ENCODE measurements around the gene GSE1. TPM values are rescaled to one million over a fixed set of nuclear protein-coding genes. Genes with fewer than 3 reads are reported as not detected.

The GSE1 gene
- total RNA-seq, 6 donors from 2014 or later, result 80.2 to 332 (median 90.8) TPM

- no peak for ATAC-seq (ENCODE audit: low FRiP score in 2 of 2)
- peaks cover 0 to 11% (median 6%) of the 10 kb centered on the region in 4 donors for H3K4me1 ChIP-seq
Measured at GRCh38 chr16:85715169-85716021, 102.3 kb downstream of the GSE1 start.

GRCh38 chr16:85716022-85716679 lies 103.0 kb downstream of the GSE1 start:
- H3K4me3 ChIP-seq, result no peak overlapping the region
- DNase-seq (no peak), ATAC-seq (ENCODE audit: low FRiP score in 2 of 2) (no peak)
- H3K9me3 ChIP-seq, result peaks cover 0 to 8% (median 2%) of the 10 kb centered on the region in 4 donors
- no peak overlapping the region for H3K27ac ChIP-seq
- no peaks in the 10 kb centered on the region for H3K36me3 ChIP-seq
- 32 to 38% methylated on average over 9 of the region's 9 CpGs for WGBS, 2 donors
- H3K27me3 ChIP-seq, result no peaks in the 10 kb centered on the region
- TF ChIP-seq POLR2A (IDR thresholded peaks at IDR 0.05), result no peak
- no peak for TF ChIP-seq POLR2AphosphoS5 (IDR thresholded peaks at IDR 0.05)
- TF ChIP-seq CTCF (IDR thresholded peaks at IDR 0.05), result no peak
- TF ChIP-seq EP300 (IDR thresholded peaks at IDR 0.05), result no peak
- H3K4me1 ChIP-seq, result peaks cover 0 to 11% (median 6%) of the 10 kb centered on the region in 4 donors

More at GRCh38 chr16:85715169-85716021, 102.3 kb downstream of the GSE1 start:
- 54 to 55% methylated on average over 16 to 22 of the region's 22 CpGs for WGBS, 2 donors
- DNase-seq, result no peak
- Histone ChIP-seq H3K36me3 (no peaks in the 10 kb centered on the region), H3K9me3 (peaks cover 0 to 8% (median 2%) of the 10 kb centered on the region in 4 donors), H3K4me3 (no peak overlapping the region), H3K27ac (no peak overlapping the region), H3K27me3 (no peaks in the 10 kb centered on the region)
- TF ChIP-seq POLR2AphosphoS5 (IDR thresholded peaks at IDR 0.05), result no peak

GRCh38 chr16:85716680-85717038 lies 103.5 kb downstream of the GSE1 start:
- TF ChIP-seq POLR2AphosphoS5 (IDR thresholded peaks at IDR 0.05) (no peak), CTCF (IDR thresholded peaks at IDR 0.05) (no peak), EP300 (IDR thresholded peaks at IDR 0.05) (no peak), POLR2A (IDR thresholded peaks at IDR 0.05) (no peak)
- no peak for DNase-seq
- Histone ChIP-seq H3K9me3 (peaks cover 0 to 7% (median 2%) of the 10 kb centered on the region in 4 donors), H3K36me3 (no peaks in the 10 kb centered on the region), H3K4me1 (peaks cover 0 to 11% (median 6%) of the 10 kb centered on the region in 4 donors), H3K27ac (no peak overlapping the region), H3K4me3 (no peak overlapping the region), H3K27me3 (no peaks in the 10 kb centered on the region)
- 35 to 61% methylated on average over 3 of the region's 3 CpGs for WGBS, 2 donors
- ATAC-seq (ENCODE audit: low FRiP score in 2 of 2), result no peak

- TF ChIP-seq CTCF (IDR thresholded peaks at IDR 0.05) (peak; percentile 47 to 77 (median 62)), EP300 (IDR thresholded peaks at IDR 0.05) (no peak)
- Histone ChIP-seq H3K27ac (no peak overlapping the region), H3K36me3 (no peaks in the 10 kb centered on the region), H3K9me3 (no peaks in the 10 kb centered on the region), H3K4me1 (peaks cover 0 to 11% (median 6%) of the 10 kb centered on the region in 4 donors), H3K27me3 (no peaks in the 10 kb centered on the region), H3K4me3 (no peak overlapping the region)
- ATAC-seq (ENCODE audit: low FRiP score in 2 of 2), result peak; percentile 27 to 72
- 15 to 38% methylated on average over 14 to 19 of the region's 21 CpGs for WGBS, 2 donors
- DNase-seq, result peak in 1 of 2 donors; percentile 72
Measured at GRCh38 chr16:85717393-85718152, 104.5 kb downstream of the GSE1 start.

GRCh38 chr16:85718153-85718477 lies 105.0 kb downstream of the GSE1 start:
- no peak overlapping the region for H3K4me3 ChIP-seq
- no peaks in the 10 kb centered on the region for H3K9me3 ChIP-seq
- no peaks in the 10 kb centered on the region for H3K27me3 ChIP-seq
- DNase-seq (no peak), ATAC-seq (ENCODE audit: low FRiP score in 2 of 2) (no peak)
- no peaks in the 10 kb centered on the region for H3K36me3 ChIP-seq
- no peak overlapping the region for H3K27ac ChIP-seq
- H3K4me1 ChIP-seq, result peaks cover 0 to 11% (median 6%) of the 10 kb centered on the region in 4 donors
- 33 to 47% methylated on average over 6 of the region's 6 CpGs for WGBS, 2 donors
- TF ChIP-seq POLR2AphosphoS5 (IDR thresholded peaks at IDR 0.05) (no peak), CTCF (IDR thresholded peaks at IDR 0.05) (peak in 1 of 6 experiments; percentile 0)
